ENCODE data around the gene UBC. TPM values are rescaled to one million over a fixed set of nuclear protein-coding genes. Genes with fewer than 3 reads are reported as not detected.

UBC gene
- total RNA-seq, 2 experiments from 2014 or later, result 963 to 1,010 TPM

DNA sequence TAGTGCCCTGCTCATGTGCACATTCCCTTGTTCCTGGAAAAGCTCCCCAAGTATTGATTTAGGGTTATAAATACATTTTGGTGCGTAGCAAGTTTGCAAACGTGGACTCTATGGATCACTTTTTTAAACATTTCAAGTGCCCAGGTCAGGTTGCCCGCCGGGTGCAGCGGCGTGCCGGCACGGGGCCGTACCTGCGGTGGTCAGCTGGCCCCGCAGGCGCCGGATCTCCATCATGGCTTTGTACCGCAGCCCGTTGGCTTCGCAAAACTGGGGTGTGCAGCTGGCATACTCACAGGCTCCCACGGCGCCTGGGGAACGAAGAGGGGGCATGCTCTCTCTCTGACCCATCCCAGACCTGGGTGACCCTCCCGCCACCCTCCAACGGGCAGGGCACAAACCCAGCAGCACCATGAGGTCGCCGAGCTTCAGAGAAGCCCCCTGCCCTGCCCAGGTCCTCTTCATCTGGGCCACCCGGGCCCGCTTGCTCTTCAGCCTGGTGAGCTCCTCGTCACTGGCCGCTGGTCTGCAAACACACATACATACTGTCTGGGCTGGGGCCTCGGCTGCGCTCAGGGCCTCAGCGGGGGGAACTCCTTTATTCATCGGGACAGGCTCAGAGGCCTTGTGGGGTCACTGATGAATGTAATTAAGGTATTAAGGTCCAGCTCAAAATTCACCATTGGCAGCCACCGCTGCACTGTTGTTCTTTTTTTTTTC, 39.4 kb upstream of the UBC start:
- no peak overlapping the region for H3K4me3 Mint-ChIP-seq
- peaks cover 36% of the 10 kb centered on the region for H3K36me3 Mint-ChIP-seq (ENCODE audit: low read depth)
- ChIA-PET CTCF (interaction anchor here (2.9 kb wide), 1 partner anchor 13 kb away, joined by 13 read pairs; no protein-coding TSS in a partner anchor), POLR2A (interaction anchor here (0.9 to 1.5 kb wide), 3 partner anchors 9 to 19 kb away, joined by 3 read pairs; no protein-coding TSS in a partner anchor)
- ATAC-seq (no peak), DNase-seq (no peak)
- TF ChIP-seq, protein P1, sequence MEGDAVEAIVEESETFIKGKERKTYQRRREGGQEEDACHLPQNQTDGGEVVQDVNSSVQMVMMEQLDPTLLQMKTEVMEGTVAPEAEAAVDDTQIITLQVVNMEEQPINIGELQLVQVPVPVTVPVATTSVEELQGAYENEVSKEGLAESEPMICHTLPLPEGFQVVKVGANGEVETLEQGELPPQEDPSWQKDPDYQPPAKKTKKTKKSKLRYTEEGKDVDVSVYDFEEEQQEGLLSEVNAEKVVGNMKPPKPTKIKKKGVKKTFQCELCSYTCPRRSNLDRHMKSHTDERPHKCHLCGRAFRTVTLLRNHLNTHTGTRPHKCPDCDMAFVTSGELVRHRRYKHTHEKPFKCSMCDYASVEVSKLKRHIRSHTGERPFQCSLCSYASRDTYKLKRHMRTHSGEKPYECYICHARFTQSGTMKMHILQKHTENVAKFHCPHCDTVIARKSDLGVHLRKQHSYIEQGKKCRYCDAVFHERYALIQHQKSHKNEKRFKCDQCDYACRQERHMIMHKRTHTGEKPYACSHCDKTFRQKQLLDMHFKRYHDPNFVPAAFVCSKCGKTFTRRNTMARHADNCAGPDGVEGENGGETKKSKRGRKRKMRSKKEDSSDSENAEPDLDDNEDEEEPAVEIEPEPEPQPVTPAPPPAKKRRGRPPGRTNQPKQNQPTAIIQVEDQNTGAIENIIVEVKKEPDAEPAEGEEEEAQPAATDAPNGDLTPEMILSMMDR (IDR thresholded peaks at IDR 0.05), result no peak
- H3K27ac Mint-ChIP-seq, result no peak overlapping the region
- H3K9me3 Mint-ChIP-seq, result no peaks in the 10 kb centered on the region
- no peaks in the 10 kb centered on the region for H3K4me1 Mint-ChIP-seq (ENCODE audit: low read depth)
- H3K27me3 Mint-ChIP-seq, result no peaks in the 10 kb centered on the region
- intact Hi-C loops (cut with micrococcal nuclease), result no loop called here

DNA sequence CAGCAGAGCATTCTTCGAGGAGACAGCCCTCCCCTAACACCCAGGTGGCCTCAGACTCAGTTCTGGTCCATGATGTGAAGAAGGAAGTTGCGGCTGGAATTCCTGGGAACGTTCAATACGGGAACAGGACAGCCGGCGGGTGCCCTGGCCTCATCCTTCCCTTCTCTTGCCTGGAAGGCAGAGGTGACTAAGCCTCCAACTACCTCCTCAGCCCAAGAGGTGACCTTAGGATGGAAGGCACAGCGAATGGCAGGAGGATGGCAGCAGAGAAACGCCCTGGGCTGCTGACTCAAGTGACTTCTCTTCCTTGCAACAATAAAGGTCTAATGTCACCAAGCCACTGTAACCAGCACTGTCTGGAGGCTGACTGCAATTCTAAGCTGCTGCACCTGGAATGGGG, 38.4 kb upstream of the UBC start:
- ChIA-PET CTCF (interaction anchor here (1.4 kb wide), 1 partner anchor 12 kb away, joined by 10 read pairs; no protein-coding TSS in a partner anchor), POLR2A (interaction anchor here (1.5 kb wide), 1 partner anchor 20 kb away, joined by 3 read pairs; no protein-coding TSS in a partner anchor)
- intact Hi-C loops (cut with micrococcal nuclease), result no loop called here
- Mint-ChIP-seq H3K36me3 (ENCODE audit: low read depth) (peaks cover 32% of the 10 kb centered on the region), H3K9me3 (no peaks in the 10 kb centered on the region), H3K4me1 (ENCODE audit: low read depth) (no peaks in the 10 kb centered on the region), H3K27ac (no peak overlapping the region), H3K4me3 (no peak overlapping the region), H3K27me3 (no peaks in the 10 kb centered on the region)
- DNase-seq (no peak), ATAC-seq (no peak)
- TF ChIP-seq, protein P1 (IDR thresholded peaks at IDR 0.05), result no peak

DNA sequence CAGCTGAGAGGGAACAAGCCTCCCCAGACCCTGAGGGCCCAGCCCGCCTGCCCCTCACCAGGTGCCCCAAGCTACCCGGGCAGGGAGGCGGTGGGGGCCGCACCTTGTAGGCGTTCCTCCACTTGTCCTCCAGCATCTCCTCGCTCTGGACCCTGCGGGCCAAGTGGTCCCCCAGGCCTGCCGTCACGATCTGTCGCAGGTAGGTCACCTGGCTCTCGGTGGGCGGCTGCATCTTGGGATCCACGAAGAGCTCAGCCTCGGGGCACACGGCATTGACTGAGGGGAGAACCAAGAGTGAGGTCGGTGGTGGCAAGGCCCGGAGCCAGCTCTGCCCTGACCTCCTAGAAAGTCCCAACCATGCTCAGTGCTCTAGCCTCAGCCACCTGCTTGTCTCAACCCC, 37.8 kb upstream of the UBC start:
- ChIA-PET POLR2A (interaction anchor here (1.0 kb wide), 1 partner anchor 39 kb away, joined by 3 read pairs; no protein-coding TSS in a partner anchor), CTCF (interaction anchor here (0.7 to 1.4 kb wide), 2 partner anchors 12 to 42 kb away, joined by 3 to 10 read pairs; no protein-coding TSS in a partner anchor)
- TF ChIP-seq, protein P1 (IDR thresholded peaks at IDR 0.05), result no peak
- ATAC-seq, result no peak
- no peaks in the 10 kb centered on the region for H3K9me3 Mint-ChIP-seq
- intact Hi-C loops (cut with micrococcal nuclease), result no loop called here
- no peaks in the 10 kb centered on the region for H3K4me1 Mint-ChIP-seq (ENCODE audit: low read depth)
- H3K36me3 Mint-ChIP-seq (ENCODE audit: low read depth), result peaks cover 32% of the 10 kb centered on the region
- no peaks in the 10 kb centered on the region for H3K27me3 Mint-ChIP-seq
- H3K4me3 Mint-ChIP-seq, result no peak overlapping the region
- DNase-seq, result no peak
- H3K27ac Mint-ChIP-seq, result no peak overlapping the region

DNA sequence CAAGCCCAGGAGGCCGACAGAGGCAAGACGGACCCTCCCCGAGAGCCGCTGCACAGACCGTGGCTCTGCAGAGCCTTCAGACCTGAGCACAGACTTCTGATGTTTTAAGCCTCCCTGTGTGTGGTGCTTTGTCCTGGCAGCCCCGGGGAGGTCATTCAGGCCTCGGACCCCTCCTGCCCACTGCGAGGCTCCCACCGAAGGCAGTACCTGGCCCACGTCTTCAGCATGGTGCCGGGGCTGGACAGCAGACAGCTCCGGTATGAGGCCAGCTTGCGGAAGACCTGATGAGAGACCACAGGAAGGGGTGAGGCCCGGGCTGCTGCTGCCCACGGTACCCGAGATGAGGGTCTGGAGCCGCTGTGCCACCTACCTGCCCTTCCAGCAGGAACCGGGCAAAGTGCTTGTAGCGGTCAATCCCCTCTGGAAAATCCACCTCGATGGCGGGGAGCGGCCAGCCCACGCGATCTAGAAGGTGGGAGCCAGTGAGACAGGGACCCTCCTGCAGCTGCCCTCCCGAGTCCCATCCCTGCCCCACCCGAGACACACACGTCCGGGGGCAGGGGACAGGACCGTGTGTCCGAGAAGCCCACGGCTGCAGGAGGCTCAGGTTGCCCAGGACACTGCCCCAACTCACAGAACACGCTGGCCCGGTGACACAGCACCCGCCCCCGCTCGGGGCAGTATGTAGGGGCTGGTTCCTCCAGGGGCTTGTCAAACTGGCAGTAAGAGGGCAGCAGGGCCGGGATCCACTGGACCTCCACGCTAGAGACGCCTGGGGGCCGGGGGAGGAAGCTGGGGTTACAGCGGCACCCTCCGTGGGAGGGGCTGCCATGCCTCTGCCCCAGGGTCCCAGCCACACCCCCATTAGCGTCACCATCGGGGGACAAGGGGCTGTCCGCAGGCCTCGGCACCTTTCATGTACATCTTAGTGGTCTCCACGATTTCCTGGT, 35.6 kb upstream of the UBC start:
- ChIA-PET CTCF (no interaction called here), POLR2A (interaction anchor here (0.6 to 1.1 kb wide), 2 partner anchors 9 to 36 kb away, joined by 3 read pairs; no protein-coding TSS in a partner anchor)
- H3K36me3 Mint-ChIP-seq (ENCODE audit: low read depth), result peaks cover 32% of the 10 kb centered on the region
- H3K4me1 Mint-ChIP-seq (ENCODE audit: low read depth), result no peaks in the 10 kb centered on the region
- no peak for DNase-seq
- TF ChIP-seq, protein P1 (IDR thresholded peaks at IDR 0.05), result no peak
- H3K4me3 Mint-ChIP-seq, result no peak overlapping the region
- ATAC-seq, result no peak
- H3K27ac Mint-ChIP-seq, result no peak overlapping the region
- no peaks in the 10 kb centered on the region for H3K27me3 Mint-ChIP-seq
- no peaks in the 10 kb centered on the region for H3K9me3 Mint-ChIP-seq
- intact Hi-C loops (cut with micrococcal nuclease), result no loop called here
